ENCODE results near the gene COQ7. TPM values are rescaled to one million over a fixed set of nuclear protein-coding genes. Genes with fewer than 3 reads are reported as not detected.

Gene COQ7
- total and polyA plus RNA-seq, 2 experiments from 2014 or later, result 17.9 to 21.7 TPM

DNA sequence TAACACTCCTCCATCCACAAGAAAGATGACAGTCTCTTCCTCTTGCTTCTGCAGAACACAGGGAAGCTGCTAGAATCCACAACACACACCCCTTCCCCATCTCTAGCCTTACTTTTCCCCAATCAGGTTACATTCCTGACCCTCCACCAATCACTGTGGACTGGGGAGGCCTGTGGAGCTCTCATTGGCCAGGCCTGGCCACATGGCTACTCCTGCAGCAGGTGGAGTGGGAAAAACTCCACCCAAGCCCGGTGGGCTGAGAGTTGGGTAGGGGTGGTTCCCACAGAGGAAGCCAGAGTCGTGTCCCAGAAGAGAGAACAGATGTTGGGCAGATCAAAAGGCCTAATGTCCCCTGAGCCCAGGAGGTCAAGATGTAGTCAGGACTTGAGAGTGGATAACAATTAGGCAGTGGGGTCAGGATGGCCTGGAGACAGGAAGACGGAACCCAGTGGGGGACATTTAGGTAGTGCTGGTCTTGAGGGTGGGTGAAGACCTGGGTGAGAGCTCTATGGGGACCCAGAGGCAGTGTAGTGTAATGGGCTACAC is 22.1 kb downstream of the COQ7 start:
- Histone ChIP-seq H3K27ac (ENCODE audit: low read depth) (no peak overlapping the region), H4K20me1 (replicated peaks; ENCODE audit: insufficient read depth) (no peaks in the 10 kb centered on the region), H3K4me3 (no peak overlapping the region), H3K36me3 (ENCODE audit: insufficient read depth) (no peaks in the 10 kb centered on the region), H2AFZ (no peak overlapping the region), H3K4me2 (no peak overlapping the region), H3F3A (replicated peaks; ENCODE audit: low read depth) (no peaks in the 10 kb centered on the region), H3K4me1 (ENCODE audit: insufficient read depth) (no peaks in the 10 kb centered on the region), H3K9me2 (ENCODE audit: insufficient read depth) (0 out of 2 replicates have a peak, but pooled peaks cover 3% of the 10 kb centered on the region), H3K27me3 (ENCODE audit: insufficient read depth) (peaks cover 18% of the 10 kb centered on the region), H3K79me2 (replicated peaks; ENCODE audit: insufficient read depth) (no peaks in the 10 kb centered on the region)
- Mint-ChIP-seq H3K27ac (no peak overlapping the region), H3K27me3 (ENCODE audit: insufficient read depth, low read depth, poor library complexity) (peaks cover 12% of the 10 kb centered on the region), H3K4me1 (no peaks in the 10 kb centered on the region; the same call in 2 of the 3 replicates), H3K9me3 (peaks cover 7% of the 10 kb centered on the region; the same call in 1 of the 3 replicates), H3K4me3 (no peak overlapping the region), H3K36me3 (ENCODE audit: low read depth) (no peaks in the 10 kb centered on the region)
- DNase-seq (ENCODE audit: low spot score) (no peak), ATAC-seq (no peak)
- no peak for TF ChIP-seq ZNF114 (CRISPR knock-in tag; IDR thresholded peaks at IDR 0.05)
- TF ChIP-seq ZNF331 (CRISPR knock-in tag; IDR thresholded peaks at IDR 0.05; ENCODE audit: low read depth), result no peak
- no peak for TF ChIP-seq NANOG (IDR thresholded peaks at IDR 0.05; ENCODE audit: borderline replicate concordance)
- TF ChIP-seq, protein P1, sequence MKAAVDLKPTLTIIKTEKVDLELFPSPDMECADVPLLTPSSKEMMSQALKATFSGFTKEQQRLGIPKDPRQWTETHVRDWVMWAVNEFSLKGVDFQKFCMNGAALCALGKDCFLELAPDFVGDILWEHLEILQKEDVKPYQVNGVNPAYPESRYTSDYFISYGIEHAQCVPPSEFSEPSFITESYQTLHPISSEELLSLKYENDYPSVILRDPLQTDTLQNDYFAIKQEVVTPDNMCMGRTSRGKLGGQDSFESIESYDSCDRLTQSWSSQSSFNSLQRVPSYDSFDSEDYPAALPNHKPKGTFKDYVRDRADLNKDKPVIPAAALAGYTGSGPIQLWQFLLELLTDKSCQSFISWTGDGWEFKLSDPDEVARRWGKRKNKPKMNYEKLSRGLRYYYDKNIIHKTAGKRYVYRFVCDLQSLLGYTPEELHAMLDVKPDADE (IDR thresholded peaks at IDR 0.05), result no peak
- TF ChIP-seq, protein P2, sequence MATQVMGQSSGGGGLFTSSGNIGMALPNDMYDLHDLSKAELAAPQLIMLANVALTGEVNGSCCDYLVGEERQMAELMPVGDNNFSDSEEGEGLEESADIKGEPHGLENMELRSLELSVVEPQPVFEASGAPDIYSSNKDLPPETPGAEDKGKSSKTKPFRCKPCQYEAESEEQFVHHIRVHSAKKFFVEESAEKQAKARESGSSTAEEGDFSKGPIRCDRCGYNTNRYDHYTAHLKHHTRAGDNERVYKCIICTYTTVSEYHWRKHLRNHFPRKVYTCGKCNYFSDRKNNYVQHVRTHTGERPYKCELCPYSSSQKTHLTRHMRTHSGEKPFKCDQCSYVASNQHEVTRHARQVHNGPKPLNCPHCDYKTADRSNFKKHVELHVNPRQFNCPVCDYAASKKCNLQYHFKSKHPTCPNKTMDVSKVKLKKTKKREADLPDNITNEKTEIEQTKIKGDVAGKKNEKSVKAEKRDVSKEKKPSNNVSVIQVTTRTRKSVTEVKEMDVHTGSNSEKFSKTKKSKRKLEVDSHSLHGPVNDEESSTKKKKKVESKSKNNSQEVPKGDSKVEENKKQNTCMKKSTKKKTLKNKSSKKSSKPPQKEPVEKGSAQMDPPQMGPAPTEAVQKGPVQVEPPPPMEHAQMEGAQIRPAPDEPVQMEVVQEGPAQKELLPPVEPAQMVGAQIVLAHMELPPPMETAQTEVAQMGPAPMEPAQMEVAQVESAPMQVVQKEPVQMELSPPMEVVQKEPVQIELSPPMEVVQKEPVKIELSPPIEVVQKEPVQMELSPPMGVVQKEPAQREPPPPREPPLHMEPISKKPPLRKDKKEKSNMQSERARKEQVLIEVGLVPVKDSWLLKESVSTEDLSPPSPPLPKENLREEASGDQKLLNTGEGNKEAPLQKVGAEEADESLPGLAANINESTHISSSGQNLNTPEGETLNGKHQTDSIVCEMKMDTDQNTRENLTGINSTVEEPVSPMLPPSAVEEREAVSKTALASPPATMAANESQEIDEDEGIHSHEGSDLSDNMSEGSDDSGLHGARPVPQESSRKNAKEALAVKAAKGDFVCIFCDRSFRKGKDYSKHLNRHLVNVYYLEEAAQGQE (IDR thresholded peaks at IDR 0.05; ENCODE audit: unreplicated experiment), result no peak

DNA sequence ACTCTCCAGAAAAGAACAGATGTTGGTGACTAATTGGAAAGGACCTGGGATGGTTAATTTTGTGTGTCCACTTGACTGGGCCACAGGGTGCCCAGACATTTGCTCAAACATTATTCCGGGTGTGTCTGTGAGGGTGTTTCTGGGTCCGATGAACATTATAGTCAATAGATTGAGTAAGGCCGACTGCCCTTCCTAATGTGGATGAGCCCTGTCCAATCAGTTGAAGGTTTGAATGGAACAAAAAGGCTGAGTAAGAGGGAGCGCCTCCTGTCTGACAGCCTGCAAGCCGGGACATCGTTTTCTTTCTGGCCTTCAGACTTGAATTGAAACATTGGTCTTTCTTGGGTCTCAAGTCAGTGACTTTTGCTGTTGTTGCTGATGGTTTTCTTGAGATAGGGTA is 23.5 kb downstream of the COQ7 start:
- Histone ChIP-seq H3K27ac (ENCODE audit: low read depth) (no peak overlapping the region), H3K36me3 (ENCODE audit: insufficient read depth) (no peaks in the 10 kb centered on the region), H3K9me2 (ENCODE audit: insufficient read depth) (0 out of 2 replicates have a peak, but pooled peaks cover 3% of the 10 kb centered on the region), H4K20me1 (replicated peaks; ENCODE audit: insufficient read depth) (no peaks in the 10 kb centered on the region), H3K79me2 (replicated peaks; ENCODE audit: insufficient read depth) (no peaks in the 10 kb centered on the region), H3K4me3 (no peak overlapping the region), H3F3A (replicated peaks; ENCODE audit: low read depth) (no peaks in the 10 kb centered on the region), H2AFZ (no peak overlapping the region), H3K4me1 (ENCODE audit: insufficient read depth) (no peaks in the 10 kb centered on the region), H3K27me3 (ENCODE audit: insufficient read depth) (peaks cover 4% of the 10 kb centered on the region; the same call in 1 of the 2 replicates), H3K4me2 (no peak overlapping the region)
- DNase-seq (ENCODE audit: low spot score), result no peak
- Mint-ChIP-seq H3K27ac (no peak overlapping the region), H3K9me3 (peaks cover 7% of the 10 kb centered on the region; the same call in 1 of the 3 replicates), H3K27me3 (ENCODE audit: insufficient read depth, low read depth, poor library complexity) (peaks cover 12% of the 10 kb centered on the region), H3K36me3 (ENCODE audit: low read depth) (no peaks in the 10 kb centered on the region), H3K4me3 (no peak overlapping the region), H3K4me1 (no peaks in the 10 kb centered on the region; the same call in 2 of the 3 replicates)
- no peak for ATAC-seq
- TF ChIP-seq STAT1 (IDR thresholded peaks at IDR 0.05; ENCODE audit: unreplicated experiment) (no peak), POLR2AphosphoS5 (IDR thresholded peaks at IDR 0.05; ENCODE audit: low read depth) (no peak), CREB1 (CRISPR knock-in tag; IDR thresholded peaks at IDR 0.05; ENCODE audit: low read depth) (no peak), NANOG (IDR thresholded peaks at IDR 0.05; ENCODE audit: borderline replicate concordance) (no peak), JUNB (IDR thresholded peaks at IDR 0.05; ENCODE audit: unreplicated experiment) (no peak)
- TF ChIP-seq, protein P2 (IDR thresholded peaks at IDR 0.05; ENCODE audit: unreplicated experiment), result no peak

Data from GM23338 (cell line).